GM10266 (cell line): ENCODE measurements around the gene FTH1.

Source experiments
- DNase-seq: peaks from one replicate; pipeline ENCODE4 v3.0.0; 2012; ENCODE audit errors: extremely low spot score
- CTCF ChIP-seq: IDR thresholded peaks from 2 replicates; pipeline ENCODE4 v1.5.1; 2012; ENCODE audit warnings: mild to moderate bottlenecking, low read depth; ENCODE audit not compliant: control insufficient read depth, insufficient read depth; ENCODE audit errors: missing control alignments

Gene FTH1

GRCh38 chr11:61949169-61950034, 18.0 kb downstream of the FTH1 start:
- TF ChIP-seq CTCF, result no peak
- no peak for DNase-seq

- no peak for DNase-seq
- no peak for TF ChIP-seq CTCF
Measured at GRCh38 chr11:61948505-61948904, 18.9 kb downstream of the FTH1 start.

- DNase-seq, result peak; percentile 85
- peak; percentile 94 for TF ChIP-seq CTCF
Measured at GRCh38 chr11:61947486-61948210, 19.8 kb downstream of the FTH1 start.

GRCh38 chr11:61946894-61947293, 20.5 kb downstream of the FTH1 start:
- no peak for DNase-seq
- no peak for TF ChIP-seq CTCF

- TF ChIP-seq CTCF, result no peak
- DNase-seq, result no peak
Measured at GRCh38 chr11:61945191-61945590, 22.2 kb downstream of the FTH1 start.

- no peak for TF ChIP-seq CTCF
- no peak for DNase-seq
Measured at GRCh38 chr11:61940466-61940865, 27.0 kb downstream of the FTH1 start.

- DNase-seq, result no peak
- TF ChIP-seq CTCF, result no peak
Measured at GRCh38 chr11:61935861-61936260, 31.6 kb downstream of the FTH1 start.
